Measurements from ENCODE around the gene FMOD.

DNA sequence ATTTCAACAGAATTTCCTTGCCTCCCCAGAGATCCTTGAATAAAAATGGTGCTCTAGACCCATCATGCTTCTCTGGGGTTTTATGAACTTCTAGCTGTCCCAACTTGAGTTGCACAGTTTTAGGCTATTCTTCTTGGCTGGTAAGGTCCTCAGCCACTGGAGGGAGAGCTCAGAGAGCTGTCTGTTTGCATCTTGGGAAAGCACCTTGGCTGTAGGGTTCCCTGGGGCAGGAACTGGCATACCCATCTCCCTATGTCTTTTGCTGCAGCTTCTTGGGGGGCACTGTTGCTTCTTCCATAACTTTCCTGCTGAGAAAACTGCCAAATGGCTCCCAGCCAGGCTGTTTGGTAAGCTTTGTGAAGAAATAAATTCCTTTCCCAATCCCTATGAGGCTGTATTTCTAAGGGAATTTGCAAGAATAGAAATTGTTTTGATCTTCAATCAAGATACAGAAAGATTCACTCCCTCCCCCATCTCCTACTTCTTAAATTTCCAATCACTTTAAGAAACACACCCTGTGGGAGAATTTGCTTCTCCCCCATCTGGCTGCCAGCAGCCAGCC, 8.2 kb upstream of the FMOD start:
- TF ChIP-seq, protein P1, sequence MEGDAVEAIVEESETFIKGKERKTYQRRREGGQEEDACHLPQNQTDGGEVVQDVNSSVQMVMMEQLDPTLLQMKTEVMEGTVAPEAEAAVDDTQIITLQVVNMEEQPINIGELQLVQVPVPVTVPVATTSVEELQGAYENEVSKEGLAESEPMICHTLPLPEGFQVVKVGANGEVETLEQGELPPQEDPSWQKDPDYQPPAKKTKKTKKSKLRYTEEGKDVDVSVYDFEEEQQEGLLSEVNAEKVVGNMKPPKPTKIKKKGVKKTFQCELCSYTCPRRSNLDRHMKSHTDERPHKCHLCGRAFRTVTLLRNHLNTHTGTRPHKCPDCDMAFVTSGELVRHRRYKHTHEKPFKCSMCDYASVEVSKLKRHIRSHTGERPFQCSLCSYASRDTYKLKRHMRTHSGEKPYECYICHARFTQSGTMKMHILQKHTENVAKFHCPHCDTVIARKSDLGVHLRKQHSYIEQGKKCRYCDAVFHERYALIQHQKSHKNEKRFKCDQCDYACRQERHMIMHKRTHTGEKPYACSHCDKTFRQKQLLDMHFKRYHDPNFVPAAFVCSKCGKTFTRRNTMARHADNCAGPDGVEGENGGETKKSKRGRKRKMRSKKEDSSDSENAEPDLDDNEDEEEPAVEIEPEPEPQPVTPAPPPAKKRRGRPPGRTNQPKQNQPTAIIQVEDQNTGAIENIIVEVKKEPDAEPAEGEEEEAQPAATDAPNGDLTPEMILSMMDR (IDR thresholded peaks at IDR 0.05; ENCODE audit: poor library complexity, severe bottlenecking): no peak
- TF ChIP-seq POLR2AphosphoS5 (IDR thresholded peaks at IDR 0.05): no peak
- no peak for TF ChIP-seq TAF1 (IDR thresholded peaks at IDR 0.05; ENCODE audit: low read depth)
- no peak for TF ChIP-seq RAD21 (conservative IDR thresholded peaks at IDR 0.05)
- TF ChIP-seq, protein P2, sequence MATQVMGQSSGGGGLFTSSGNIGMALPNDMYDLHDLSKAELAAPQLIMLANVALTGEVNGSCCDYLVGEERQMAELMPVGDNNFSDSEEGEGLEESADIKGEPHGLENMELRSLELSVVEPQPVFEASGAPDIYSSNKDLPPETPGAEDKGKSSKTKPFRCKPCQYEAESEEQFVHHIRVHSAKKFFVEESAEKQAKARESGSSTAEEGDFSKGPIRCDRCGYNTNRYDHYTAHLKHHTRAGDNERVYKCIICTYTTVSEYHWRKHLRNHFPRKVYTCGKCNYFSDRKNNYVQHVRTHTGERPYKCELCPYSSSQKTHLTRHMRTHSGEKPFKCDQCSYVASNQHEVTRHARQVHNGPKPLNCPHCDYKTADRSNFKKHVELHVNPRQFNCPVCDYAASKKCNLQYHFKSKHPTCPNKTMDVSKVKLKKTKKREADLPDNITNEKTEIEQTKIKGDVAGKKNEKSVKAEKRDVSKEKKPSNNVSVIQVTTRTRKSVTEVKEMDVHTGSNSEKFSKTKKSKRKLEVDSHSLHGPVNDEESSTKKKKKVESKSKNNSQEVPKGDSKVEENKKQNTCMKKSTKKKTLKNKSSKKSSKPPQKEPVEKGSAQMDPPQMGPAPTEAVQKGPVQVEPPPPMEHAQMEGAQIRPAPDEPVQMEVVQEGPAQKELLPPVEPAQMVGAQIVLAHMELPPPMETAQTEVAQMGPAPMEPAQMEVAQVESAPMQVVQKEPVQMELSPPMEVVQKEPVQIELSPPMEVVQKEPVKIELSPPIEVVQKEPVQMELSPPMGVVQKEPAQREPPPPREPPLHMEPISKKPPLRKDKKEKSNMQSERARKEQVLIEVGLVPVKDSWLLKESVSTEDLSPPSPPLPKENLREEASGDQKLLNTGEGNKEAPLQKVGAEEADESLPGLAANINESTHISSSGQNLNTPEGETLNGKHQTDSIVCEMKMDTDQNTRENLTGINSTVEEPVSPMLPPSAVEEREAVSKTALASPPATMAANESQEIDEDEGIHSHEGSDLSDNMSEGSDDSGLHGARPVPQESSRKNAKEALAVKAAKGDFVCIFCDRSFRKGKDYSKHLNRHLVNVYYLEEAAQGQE (IDR thresholded peaks at IDR 0.05; ENCODE audit: borderline replicate concordance): no peak
- TF ChIP-seq EP300 (conservative IDR thresholded peaks at IDR 0.05; ENCODE audit: poor library complexity, severe bottlenecking): no peak
- no peak for TF ChIP-seq EZH2 (IDR thresholded peaks at IDR 0.05; ENCODE audit: borderline replicate concordance, insufficient read depth, low read length, poor library complexity, severe bottlenecking)
